ENCODE results near the gene TBC1D5.

The TBC1D5 gene

GRCh38 chr3:17551895-17552294 is 190.5 kb downstream of the TBC1D5 start:
- Histone ChIP-seq H3K27ac (no peak overlapping the region), H3K4me1 (ENCODE audit: low read depth, poor library complexity, severe bottlenecking) (no peaks in the 10 kb centered on the region), H2AFZ (ENCODE audit: low read depth) (no peak overlapping the region), H3K79me2 (ENCODE audit: insufficient read depth, low read depth) (no peaks in the 10 kb centered on the region), H3K36me3 (ENCODE audit: insufficient read depth) (no peaks in the 10 kb centered on the region), H3K4me3 (IDR thresholded peaks at IDR 0.05; ENCODE audit: insufficient read depth, low read depth, low read length) (no peak overlapping the region), H3K4me2 (no peak overlapping the region), H4K20me1 (ENCODE audit: insufficient read depth) (no peaks in the 10 kb centered on the region), H3K9ac (no peak overlapping the region), H3K27me3 (ENCODE audit: insufficient read depth, low read depth) (no peaks in the 10 kb centered on the region)
- no peak for TF ChIP-seq CTCF (conservative IDR thresholded peaks at IDR 0.05; ENCODE audit: low read depth, low read length)

GRCh38 chr3:17551333-17551732 is 191.1 kb downstream of the TBC1D5 start:
- H3K4me1 ChIP-seq (ENCODE audit: low read depth, poor library complexity, severe bottlenecking) = no peaks in the 10 kb centered on the region
- no peak overlapping the region for H3K9ac ChIP-seq
- TF ChIP-seq CTCF (conservative IDR thresholded peaks at IDR 0.05; ENCODE audit: low read depth, low read length) = no peak

GRCh38 chr3:17550624-17551023 is 191.8 kb downstream of the TBC1D5 start:
- H3K27ac ChIP-seq = no peak overlapping the region

More at GRCh38 chr3:17551333-17551732, 191.1 kb downstream of the TBC1D5 start:
- H3K4me3 ChIP-seq (IDR thresholded peaks at IDR 0.05; ENCODE audit: insufficient read depth, low read depth, low read length) = no peak overlapping the region
- no peaks in the 10 kb centered on the region for H3K36me3 ChIP-seq (ENCODE audit: insufficient read depth)
- H4K20me1 ChIP-seq (ENCODE audit: insufficient read depth) = no peaks in the 10 kb centered on the region
- H2AFZ ChIP-seq (ENCODE audit: low read depth) = no peak overlapping the region
- no peaks in the 10 kb centered on the region for H3K79me2 ChIP-seq (ENCODE audit: insufficient read depth, low read depth)
- no peak overlapping the region for H3K27ac ChIP-seq
- H3K4me2 ChIP-seq = no peak overlapping the region
- no peaks in the 10 kb centered on the region for H3K27me3 ChIP-seq (ENCODE audit: insufficient read depth, low read depth)

GRCh38 chr3:17546500-17547255 is 195.8 kb downstream of the TBC1D5 start:
- Histone ChIP-seq H3K9ac (no peak overlapping the region), H3K4me2 (no peak overlapping the region), H3K4me1 (ENCODE audit: low read depth, poor library complexity, severe bottlenecking) (no peaks in the 10 kb centered on the region), H3K27ac (no peak overlapping the region), H2AFZ (ENCODE audit: low read depth) (no peak overlapping the region), H3K27me3 (ENCODE audit: insufficient read depth, low read depth) (no peaks in the 10 kb centered on the region), H3K79me2 (ENCODE audit: insufficient read depth, low read depth) (no peaks in the 10 kb centered on the region), H3K4me3 (IDR thresholded peaks at IDR 0.05; ENCODE audit: insufficient read depth, low read depth, low read length) (no peak overlapping the region), H4K20me1 (ENCODE audit: insufficient read depth) (no peaks in the 10 kb centered on the region), H3K36me3 (ENCODE audit: insufficient read depth) (no peaks in the 10 kb centered on the region)
- TF ChIP-seq CTCF (conservative IDR thresholded peaks at IDR 0.05; ENCODE audit: low read depth, low read length) = no peak

More at GRCh38 chr3:17550624-17551023, 191.8 kb downstream of the TBC1D5 start:
- H3K79me2 ChIP-seq (ENCODE audit: insufficient read depth, low read depth) = no peaks in the 10 kb centered on the region
- H3K36me3 ChIP-seq (ENCODE audit: insufficient read depth) = no peaks in the 10 kb centered on the region
- H3K4me2 ChIP-seq = no peak overlapping the region
- no peaks in the 10 kb centered on the region for H3K27me3 ChIP-seq (ENCODE audit: insufficient read depth, low read depth)
- TF ChIP-seq CTCF (conservative IDR thresholded peaks at IDR 0.05; ENCODE audit: low read depth, low read length) = no peak
- no peaks in the 10 kb centered on the region for H4K20me1 ChIP-seq (ENCODE audit: insufficient read depth)
- no peak overlapping the region for H2AFZ ChIP-seq (ENCODE audit: low read depth)
- no peak overlapping the region for H3K9ac ChIP-seq
- H3K4me1 ChIP-seq (ENCODE audit: low read depth, poor library complexity, severe bottlenecking) = no peaks in the 10 kb centered on the region
- no peak overlapping the region for H3K4me3 ChIP-seq (IDR thresholded peaks at IDR 0.05; ENCODE audit: insufficient read depth, low read depth, low read length)
